ENCODE measurements around the gene GPR31. TPM values are rescaled to one million over a fixed set of nuclear protein-coding genes. Genes with fewer than 3 reads are reported as not detected.
A peak's percentile ranks its signal among the peaks of the same experiment; 100 is the strongest.
"Not testable (repeated sequence)": the region's sequence is repeated elsewhere in the genome, so short reads cannot be mapped to it uniquely, and the experiment has no call there.

The GPR31 gene
- not detected in 2 replicates for total RNA-seq (2014; rRNA removed)
- Bru-seq, nascent RNA = not detected
- BruChase-seq, experiment 1, labeled RNA remaining after a 6-hour chase = not detected
- BruChase-seq, experiment 2, labeled RNA remaining after a 2-hour chase = not detected
- long read RNA-seq = 0 reads

- H3K27ac ChIP-seq (ENCODE audit: low read length) = no peak within 1 kb of the TSS
- intact Hi-C loops (cut with micrococcal nuclease) = no loop called here
- H3K9me3 ChIP-seq (ENCODE audit: low read length) = no peaks in the 10 kb centered on the region
- H3K79me2 ChIP-seq (ENCODE audit: low read length) = no peaks in the 10 kb centered on the region
- ChIA-PET POLR2A (ENCODE audit: unreplicated experiment) (no interaction called here), CTCF (no interaction called here)
- no peaks in the 10 kb centered on the region for H3K9me2 ChIP-seq (replicated peaks; ENCODE audit: low read length)
- no peaks in the 10 kb centered on the region for H4K20me1 ChIP-seq (ENCODE audit: low read length)
- no peaks in the 10 kb centered on the region for H3F3A ChIP-seq (ENCODE audit: low read length, unreplicated experiment)
- no peak for TF ChIP-seq EZH2phosphoT487 (IDR thresholded peaks at IDR 0.05; ENCODE audit: borderline replicate concordance, low read length)
- TF ChIP-seq CTCF (conservative IDR thresholded peaks at IDR 0.05; ENCODE audit: low read depth, low read length) = no peak
- TF ChIP-seq EZH2 (IDR thresholded peaks at IDR 0.05; ENCODE audit: low read length, unreplicated experiment) = no peak
- no peaks in the 10 kb centered on the region for H3K4me1 ChIP-seq (ENCODE audit: insufficient read depth, low read length)
- DNase-seq = no peak
- no peak within 1 kb of the TSS for H2AFZ ChIP-seq (ENCODE audit: low read length)
- no peaks in the 10 kb centered on the region for H3K36me3 ChIP-seq (ENCODE audit: low read depth, low read length)
- H3K4me3 ChIP-seq (ENCODE audit: low read length) = no peak within 1 kb of the TSS
- no peak for ATAC-seq
- no TSS peak for BruUV-seq (replicated peaks)
- H3K27me3 ChIP-seq (ENCODE audit: low read length) = peaks cover 52% of the 10 kb centered on the region
- H3K4me2 ChIP-seq (ENCODE audit: low read length) = no peak within 1 kb of the TSS
- H3K9ac ChIP-seq (ENCODE audit: low read length) = no peak within 1 kb of the TSS
Measured at GRCh38 chr6:167157863-167158262, at the start of gene GPR31. GPR31 (minus strand) TSS chr6:167157980; CDS start chr6:167157831, 149 bp downstream.

- BruUV-seq (replicated peaks) = no TSS peak
Measured at GRCh38 chr6:167207527-167207926, 49.7 kb upstream of the GPR31 start.

GRCh38 chr6:167205316-167205715 lies 47.5 kb upstream of the GPR31 start:
- POLR2A ChIA-PET (ENCODE audit: unreplicated experiment); H3K27ac ChIP-seq (ENCODE audit: low read length): not testable (repeated sequence)

More at GRCh38 chr6:167207527-167207926, 49.7 kb upstream of the GPR31 start:
- DNase-seq = no peak
- H3K4me2 ChIP-seq (ENCODE audit: low read length) = no peak overlapping the region
- ATAC-seq = no peak
- ChIA-PET CTCF (no interaction called here), POLR2A (ENCODE audit: unreplicated experiment) (no interaction called here)
- H3K4me1 ChIP-seq (ENCODE audit: insufficient read depth, low read length) = peaks cover 5% of the 10 kb centered on the region; the same call in 1 of the 2 replicates
- H3K79me2 ChIP-seq (ENCODE audit: low read length) = no peaks in the 10 kb centered on the region
- TF ChIP-seq CTCF (conservative IDR thresholded peaks at IDR 0.05; ENCODE audit: low read depth, low read length) (no peak), EZH2 (IDR thresholded peaks at IDR 0.05; ENCODE audit: low read length, unreplicated experiment) (no peak), EZH2phosphoT487 (IDR thresholded peaks at IDR 0.05; ENCODE audit: borderline replicate concordance, low read length) (no peak)
- no peak overlapping the region for H3K4me3 ChIP-seq (ENCODE audit: low read length)
- no peaks in the 10 kb centered on the region for H3K9me2 ChIP-seq (replicated peaks; ENCODE audit: low read length)
- H3K36me3 ChIP-seq (ENCODE audit: low read depth, low read length) = no peaks in the 10 kb centered on the region
- H3F3A ChIP-seq (ENCODE audit: low read length, unreplicated experiment) = no peaks in the 10 kb centered on the region
- H3K9ac ChIP-seq (ENCODE audit: low read length) = no peak overlapping the region
- H3K27ac ChIP-seq (ENCODE audit: low read length) = no peak overlapping the region
- no peaks in the 10 kb centered on the region for H3K9me3 ChIP-seq (ENCODE audit: low read length)
- peaks cover 30% of the 10 kb centered on the region for H3K27me3 ChIP-seq (ENCODE audit: low read length)
- intact Hi-C loops (cut with micrococcal nuclease) = no loop called here
- H2AFZ ChIP-seq (ENCODE audit: low read length) = no peak overlapping the region
- H4K20me1 ChIP-seq (ENCODE audit: low read length) = no peaks in the 10 kb centered on the region

GRCh38 chr6:167204059-167204348 lies 46.2 kb upstream of the GPR31 start:
- H3K9me3 ChIP-seq (ENCODE audit: low read length); POLR2A ChIA-PET (ENCODE audit: unreplicated experiment); H3K9ac ChIP-seq (ENCODE audit: low read length); H3K9me2 ChIP-seq (replicated peaks; ENCODE audit: low read length); H2AFZ ChIP-seq (ENCODE audit: low read length); H3K27me3 ChIP-seq (ENCODE audit: low read length); intact Hi-C loops (cut with micrococcal nuclease); H3K79me2 ChIP-seq (ENCODE audit: low read length); H3K4me2 ChIP-seq (ENCODE audit: low read length); BruUV-seq (replicated peaks); H3F3A ChIP-seq (ENCODE audit: low read length, unreplicated experiment); H3K36me3 ChIP-seq (ENCODE audit: low read depth, low read length); CTCF ChIA-PET; H3K4me3 ChIP-seq (ENCODE audit: low read length); H3K27ac ChIP-seq (ENCODE audit: low read length); H4K20me1 ChIP-seq (ENCODE audit: low read length); H3K4me1 ChIP-seq (ENCODE audit: insufficient read depth, low read length): not testable (repeated sequence)
- DNase-seq = peak; percentile 39
- peak; percentile 98 for ATAC-seq

More at GRCh38 chr6:167205316-167205715, 47.5 kb upstream of the GPR31 start:
- BruUV-seq (replicated peaks); H3K4me1 ChIP-seq (ENCODE audit: insufficient read depth, low read length); H3K9ac ChIP-seq (ENCODE audit: low read length); H3K4me2 ChIP-seq (ENCODE audit: low read length); H2AFZ ChIP-seq (ENCODE audit: low read length); H3K79me2 ChIP-seq (ENCODE audit: low read length); H3K4me3 ChIP-seq (ENCODE audit: low read length); H3K36me3 ChIP-seq (ENCODE audit: low read depth, low read length); H4K20me1 ChIP-seq (ENCODE audit: low read length); ATAC-seq; DNase-seq; H3F3A ChIP-seq (ENCODE audit: low read length, unreplicated experiment); H3K9me3 ChIP-seq (ENCODE audit: low read length); CTCF ChIA-PET; intact Hi-C loops (cut with micrococcal nuclease); H3K9me2 ChIP-seq (replicated peaks; ENCODE audit: low read length): not testable (repeated sequence)
- peaks cover 12% of the 10 kb centered on the region; the same call in 1 of the 2 replicates for H3K27me3 ChIP-seq (ENCODE audit: low read length)

GRCh38 chr6:167203261-167204058 lies 45.7 kb upstream of the GPR31 start:
- H3K27ac ChIP-seq (ENCODE audit: low read length); H4K20me1 ChIP-seq (ENCODE audit: low read length); CTCF ChIA-PET; H3K4me3 ChIP-seq (ENCODE audit: low read length); H3F3A ChIP-seq (ENCODE audit: low read length, unreplicated experiment); H3K9ac ChIP-seq (ENCODE audit: low read length); H3K9me2 ChIP-seq (replicated peaks; ENCODE audit: low read length); H3K4me1 ChIP-seq (ENCODE audit: insufficient read depth, low read length); intact Hi-C loops (cut with micrococcal nuclease); H3K79me2 ChIP-seq (ENCODE audit: low read length); H2AFZ ChIP-seq (ENCODE audit: low read length); POLR2A ChIA-PET (ENCODE audit: unreplicated experiment); H3K9me3 ChIP-seq (ENCODE audit: low read length); BruUV-seq (replicated peaks); H3K36me3 ChIP-seq (ENCODE audit: low read depth, low read length): not testable (repeated sequence)
- Histone ChIP-seq H3K4me2 (ENCODE audit: low read length) (0 out of 2 replicates have a peak overlapping the region, but pooled peaks have one; percentile 33), H3K27me3 (ENCODE audit: low read length) (peaks cover 13% of the 10 kb centered on the region)
- DNase-seq = peak; percentile 25
- ATAC-seq = peak; percentile 58
